Suprapubic skin (tissue), 4 donors: ENCODE data around the gene ZNF526.

Experiments
- CTCF ChIP-seq, 2 donors: fragments of 200-600 bp in 1 of 2; fragments of 450-650 bp in 1 of 2; sonication (generic) in 1 of 2; IDR thresholded peaks; one replicate each; pipeline ENCODE4 v1.5.1; 2016 to 2019; ENCODE audit warnings: antibody characterized with exemption in 2 of 2, mild to moderate bottlenecking in 1 of 2, moderate library complexity in 1 of 2
- EP300 ChIP-seq: sonication (generic); formaldehyde crosslinking; IDR thresholded peaks from one replicate; pipeline ENCODE4 v1.6.1; 2017; ENCODE audit warnings: antibody characterized with exemption
- POLR2AphosphoS5 ChIP-seq, 3 donors: sonication (generic); formaldehyde crosslinking; IDR thresholded peaks; one replicate each; pipeline ENCODE4 v1.6.1; 2017; ENCODE audit warnings: antibody characterized with exemption in 3 of 3

- TF ChIP-seq EP300: no peak
- no peak for TF ChIP-seq CTCF (IDR thresholded peaks at IDR 0.05)
- no peak for TF ChIP-seq POLR2AphosphoS5 (IDR thresholded peaks at IDR 0.05)
These were observed 16.4 kb upstream of the ZNF526 start for GRCh38 chr19:42203700-42204099.
